ENCODE measurements around the gene COX10. TPM values are rescaled to one million over a fixed set of nuclear protein-coding genes. Genes with fewer than 3 reads are reported as not detected.

COX10 gene
- total and polyA plus RNA-seq, 2 experiments from 2014 or later = 21.7 to 26.6 TPM

- no peak overlapping the region for H3K4me3 ChIP-seq
- no peak for DNase-seq (ENCODE audit: low read depth in 1 of 2, low spot score in 1 of 2)
- H3K27ac ChIP-seq = no peak overlapping the region
- H3K27me3 ChIP-seq = no peaks in the 10 kb centered on the region
- H3K4me1 ChIP-seq (ENCODE audit: low read depth) = peaks cover 24% of the 10 kb centered on the region
- H3K9me3 ChIP-seq (ENCODE audit: low read depth) = no peaks in the 10 kb centered on the region
- TF ChIP-seq CTCF (IDR thresholded peaks at IDR 0.05; ENCODE audit: low read depth, low read length) = no peak
- peaks cover 6% of the 10 kb centered on the region for H3K36me3 ChIP-seq
Measured at GRCh38 chr17:14204546-14204945, 135.2 kb downstream of the COX10 start.

GRCh38 chr17:14205380-14205779 is 136.1 kb downstream of the COX10 start:
- no peaks in the 10 kb centered on the region for H3K9me3 ChIP-seq (ENCODE audit: low read depth)
- no peak overlapping the region for H3K4me3 ChIP-seq
- DNase-seq (ENCODE audit: low read depth in 1 of 2, low spot score in 1 of 2) = no peak
- peaks cover 17% of the 10 kb centered on the region for H3K4me1 ChIP-seq (ENCODE audit: low read depth)
- TF ChIP-seq CTCF (IDR thresholded peaks at IDR 0.05; ENCODE audit: low read depth, low read length) = no peak
- peaks cover 6% of the 10 kb centered on the region for H3K36me3 ChIP-seq
- no peak overlapping the region for H3K27ac ChIP-seq
- H3K27me3 ChIP-seq = no peaks in the 10 kb centered on the region

- H3K27me3 ChIP-seq = no peaks in the 10 kb centered on the region
- no peak overlapping the region for H3K4me3 ChIP-seq
- no peak overlapping the region for H3K27ac ChIP-seq
- H3K9me3 ChIP-seq (ENCODE audit: low read depth) = no peaks in the 10 kb centered on the region
- DNase-seq (ENCODE audit: low read depth in 1 of 2, low spot score in 1 of 2) = no peak
- peaks cover 6% of the 10 kb centered on the region for H3K36me3 ChIP-seq
- H3K4me1 ChIP-seq (ENCODE audit: low read depth) = peaks cover 12% of the 10 kb centered on the region
- no peak for TF ChIP-seq CTCF (IDR thresholded peaks at IDR 0.05; ENCODE audit: low read depth, low read length)
Measured at GRCh38 chr17:14205992-14206461, 136.7 kb downstream of the COX10 start.

GRCh38 chr17:14206891-14207290 is 137.6 kb downstream of the COX10 start:
- Histone ChIP-seq H3K4me3 (no peak overlapping the region), H3K27ac (no peak overlapping the region), H3K27me3 (no peaks in the 10 kb centered on the region), H3K4me1 (ENCODE audit: low read depth) (peaks cover 6% of the 10 kb centered on the region), H3K36me3 (peaks cover 6% of the 10 kb centered on the region), H3K9me3 (ENCODE audit: low read depth) (no peaks in the 10 kb centered on the region)
- DNase-seq (ENCODE audit: low read depth in 1 of 2, low spot score in 1 of 2) = no peak
- no peak for TF ChIP-seq CTCF (IDR thresholded peaks at IDR 0.05; ENCODE audit: low read depth, low read length)

- Histone ChIP-seq H3K4me1 (ENCODE audit: low read depth) (peaks cover 6% of the 10 kb centered on the region), H3K27me3 (no peaks in the 10 kb centered on the region), H3K9me3 (ENCODE audit: low read depth) (no peaks in the 10 kb centered on the region), H3K27ac (no peak overlapping the region), H3K36me3 (peaks cover 6% of the 10 kb centered on the region), H3K4me3 (no peak overlapping the region)
- DNase-seq (ENCODE audit: low read depth in 1 of 2, low spot score in 1 of 2) = no peak
- TF ChIP-seq CTCF (IDR thresholded peaks at IDR 0.05; ENCODE audit: low read depth, low read length) = no peak
Measured at GRCh38 chr17:14207791-14208190, 138.5 kb downstream of the COX10 start.

GRCh38 chr17:14209215-14209614 is 139.9 kb downstream of the COX10 start:
- DNase-seq (ENCODE audit: low read depth in 1 of 2, low spot score in 1 of 2) = no peak
- Histone ChIP-seq H3K4me3 (no peak overlapping the region), H3K36me3 (peaks cover 6% of the 10 kb centered on the region), H3K4me1 (ENCODE audit: low read depth) (no peaks in the 10 kb centered on the region), H3K27me3 (no peaks in the 10 kb centered on the region), H3K27ac (no peak overlapping the region), H3K9me3 (ENCODE audit: low read depth) (no peaks in the 10 kb centered on the region)
- no peak for TF ChIP-seq CTCF (IDR thresholded peaks at IDR 0.05; ENCODE audit: low read depth, low read length)

Measured in cardiac muscle cell (in vitro differentiated cells and primary cell).